A673 (cell line): ENCODE measurements around the gene MYO1D.

Source experiments
- EZH2 ChIP-seq: fragments of 200-600 bp; sonication (generic); IDR thresholded peaks from 2 replicates; pipeline ENCODE4 v1.6.1; 2017; ENCODE audit warnings: borderline replicate concordance, low read depth, mild to moderate bottlenecking, mixed read lengths, antibody characterized with exemption, low read length; ENCODE audit not compliant: poor library complexity, severe bottlenecking
- TF ChIP-seq, protein P1 (sequence below): fragments of 300-800, 200-600 bp; sonication (generic); conservative IDR thresholded peaks from 2 replicates; pipeline ENCODE4 v1.5.1; 2017; ENCODE audit warnings: low read depth, mild to moderate bottlenecking, antibody characterized with exemption, low read length, moderate library complexity, mixed read lengths

DNA sequence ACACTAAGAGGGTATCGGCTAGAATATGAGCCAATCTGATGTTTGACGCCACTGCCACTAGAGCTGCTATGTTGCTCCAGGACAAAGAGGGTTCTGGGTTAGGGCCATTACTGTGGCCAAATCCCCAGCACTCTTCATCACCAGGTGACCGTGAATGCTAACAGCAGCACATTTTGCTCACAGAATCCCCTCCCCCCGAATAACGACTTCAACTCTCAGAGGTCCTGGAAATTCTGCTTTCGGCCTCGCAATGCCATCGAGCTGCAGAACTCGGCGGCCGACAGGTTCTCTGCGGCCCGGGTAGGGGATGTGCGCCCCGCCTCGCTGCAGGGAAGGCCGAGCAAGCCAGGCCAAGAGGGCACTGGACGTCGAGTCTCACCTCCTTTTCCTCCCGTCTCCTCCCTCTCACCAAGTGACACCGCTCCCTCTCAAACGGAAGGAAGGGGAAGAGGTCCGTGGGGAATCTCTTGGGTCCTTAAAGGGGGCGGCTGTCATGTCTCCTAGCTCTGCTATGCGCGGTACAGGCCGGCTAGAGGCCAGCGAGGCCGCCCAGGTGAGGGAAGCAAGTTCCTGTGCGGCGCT is 358.2 kb downstream of the MYO1D start:
- TF ChIP-seq, protein P1, sequence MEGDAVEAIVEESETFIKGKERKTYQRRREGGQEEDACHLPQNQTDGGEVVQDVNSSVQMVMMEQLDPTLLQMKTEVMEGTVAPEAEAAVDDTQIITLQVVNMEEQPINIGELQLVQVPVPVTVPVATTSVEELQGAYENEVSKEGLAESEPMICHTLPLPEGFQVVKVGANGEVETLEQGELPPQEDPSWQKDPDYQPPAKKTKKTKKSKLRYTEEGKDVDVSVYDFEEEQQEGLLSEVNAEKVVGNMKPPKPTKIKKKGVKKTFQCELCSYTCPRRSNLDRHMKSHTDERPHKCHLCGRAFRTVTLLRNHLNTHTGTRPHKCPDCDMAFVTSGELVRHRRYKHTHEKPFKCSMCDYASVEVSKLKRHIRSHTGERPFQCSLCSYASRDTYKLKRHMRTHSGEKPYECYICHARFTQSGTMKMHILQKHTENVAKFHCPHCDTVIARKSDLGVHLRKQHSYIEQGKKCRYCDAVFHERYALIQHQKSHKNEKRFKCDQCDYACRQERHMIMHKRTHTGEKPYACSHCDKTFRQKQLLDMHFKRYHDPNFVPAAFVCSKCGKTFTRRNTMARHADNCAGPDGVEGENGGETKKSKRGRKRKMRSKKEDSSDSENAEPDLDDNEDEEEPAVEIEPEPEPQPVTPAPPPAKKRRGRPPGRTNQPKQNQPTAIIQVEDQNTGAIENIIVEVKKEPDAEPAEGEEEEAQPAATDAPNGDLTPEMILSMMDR = no peak
- TF ChIP-seq EZH2 = no peak
